Measurements from ENCODE around the gene MSI2. TPM values are rescaled to one million over a fixed set of nuclear protein-coding genes. Genes with fewer than 3 reads are reported as not detected.

The MSI2 gene
- total and polyA plus RNA-seq, 9 of the 15 experiments (the other 6 are each of a cell fraction or from before 2014, with no cell fraction given) = 4.6 to 61.8 (median 42.4) TPM

DNA sequence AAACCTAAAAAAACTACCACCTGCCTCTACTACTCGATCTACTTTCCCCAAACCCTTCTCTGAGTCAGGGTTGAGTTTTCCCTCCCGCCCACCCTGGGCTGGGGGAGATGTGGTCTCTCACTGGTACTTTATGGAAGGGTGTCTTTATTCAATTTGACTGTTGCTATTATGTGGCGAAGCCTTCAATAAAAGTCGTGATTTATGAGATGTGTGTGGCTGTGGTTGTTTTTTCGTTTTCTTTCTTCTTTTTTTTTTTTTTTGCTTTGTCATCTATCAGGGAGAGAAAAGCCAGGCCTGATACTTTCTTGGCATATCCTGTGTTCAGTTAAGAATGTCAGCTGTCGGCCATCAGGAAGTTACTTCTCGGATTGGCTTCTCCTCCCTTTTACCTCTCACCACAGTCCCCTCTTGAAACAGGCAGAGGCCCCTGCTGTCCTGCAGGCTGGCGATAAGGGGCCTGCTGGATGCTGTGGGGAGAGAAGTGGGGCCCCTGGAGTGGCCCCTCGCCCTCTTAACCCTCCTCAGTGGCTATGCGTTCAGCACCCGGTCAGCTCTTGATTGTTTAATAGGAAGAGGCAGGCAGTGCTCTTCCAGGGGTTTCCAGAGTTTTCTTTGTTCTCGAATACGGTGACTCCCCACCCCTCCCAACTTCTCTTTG lies 123.0 kb downstream of the MSI2 start (continued):
- TF ChIP-seq, protein P1, sequence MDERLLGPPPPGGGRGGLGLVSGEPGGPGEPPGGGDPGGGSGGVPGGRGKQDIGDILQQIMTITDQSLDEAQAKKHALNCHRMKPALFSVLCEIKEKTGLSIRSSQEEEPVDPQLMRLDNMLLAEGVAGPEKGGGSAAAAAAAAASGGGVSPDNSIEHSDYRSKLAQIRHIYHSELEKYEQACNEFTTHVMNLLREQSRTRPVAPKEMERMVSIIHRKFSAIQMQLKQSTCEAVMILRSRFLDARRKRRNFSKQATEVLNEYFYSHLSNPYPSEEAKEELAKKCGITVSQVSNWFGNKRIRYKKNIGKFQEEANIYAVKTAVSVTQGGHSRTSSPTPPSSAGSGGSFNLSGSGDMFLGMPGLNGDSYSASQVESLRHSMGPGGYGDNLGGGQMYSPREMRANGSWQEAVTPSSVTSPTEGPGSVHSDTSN (CRISPR knock-in tag; IDR thresholded peaks at IDR 0.05; ENCODE audit: low read depth) = no peak
- TF ChIP-seq, protein P1 (tag; conservative IDR thresholded peaks at IDR 0.05; ENCODE audit: low read depth) = peak; percentile 92
- TF ChIP-seq, protein P2, sequence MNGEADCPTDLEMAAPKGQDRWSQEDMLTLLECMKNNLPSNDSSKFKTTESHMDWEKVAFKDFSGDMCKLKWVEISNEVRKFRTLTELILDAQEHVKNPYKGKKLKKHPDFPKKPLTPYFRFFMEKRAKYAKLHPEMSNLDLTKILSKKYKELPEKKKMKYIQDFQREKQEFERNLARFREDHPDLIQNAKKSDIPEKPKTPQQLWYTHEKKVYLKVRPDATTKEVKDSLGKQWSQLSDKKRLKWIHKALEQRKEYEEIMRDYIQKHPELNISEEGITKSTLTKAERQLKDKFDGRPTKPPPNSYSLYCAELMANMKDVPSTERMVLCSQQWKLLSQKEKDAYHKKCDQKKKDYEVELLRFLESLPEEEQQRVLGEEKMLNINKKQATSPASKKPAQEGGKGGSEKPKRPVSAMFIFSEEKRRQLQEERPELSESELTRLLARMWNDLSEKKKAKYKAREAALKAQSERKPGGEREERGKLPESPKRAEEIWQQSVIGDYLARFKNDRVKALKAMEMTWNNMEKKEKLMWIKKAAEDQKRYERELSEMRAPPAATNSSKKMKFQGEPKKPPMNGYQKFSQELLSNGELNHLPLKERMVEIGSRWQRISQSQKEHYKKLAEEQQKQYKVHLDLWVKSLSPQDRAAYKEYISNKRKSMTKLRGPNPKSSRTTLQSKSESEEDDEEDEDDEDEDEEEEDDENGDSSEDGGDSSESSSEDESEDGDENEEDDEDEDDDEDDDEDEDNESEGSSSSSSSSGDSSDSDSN (IDR thresholded peaks at IDR 0.05; ENCODE audit: borderline replicate concordance in 1 of 2, low read depth in 2 of 2, low read length in 2 of 2) = 0 out of 4 replicates have a peak, but pooled peaks of 1 of the 2 experiments have one; percentile 68
- TF ChIP-seq PHB2 (IDR thresholded peaks at IDR 0.05; ENCODE audit: low read depth) = peak; percentile 78; the same call in 1 of the 2 replicates
- TF ChIP-seq TRIM28 (IDR thresholded peaks at IDR 0.05) = peak; percentile 70; the same call in 1 of the 2 replicates
- TF ChIP-seq, protein P3, sequence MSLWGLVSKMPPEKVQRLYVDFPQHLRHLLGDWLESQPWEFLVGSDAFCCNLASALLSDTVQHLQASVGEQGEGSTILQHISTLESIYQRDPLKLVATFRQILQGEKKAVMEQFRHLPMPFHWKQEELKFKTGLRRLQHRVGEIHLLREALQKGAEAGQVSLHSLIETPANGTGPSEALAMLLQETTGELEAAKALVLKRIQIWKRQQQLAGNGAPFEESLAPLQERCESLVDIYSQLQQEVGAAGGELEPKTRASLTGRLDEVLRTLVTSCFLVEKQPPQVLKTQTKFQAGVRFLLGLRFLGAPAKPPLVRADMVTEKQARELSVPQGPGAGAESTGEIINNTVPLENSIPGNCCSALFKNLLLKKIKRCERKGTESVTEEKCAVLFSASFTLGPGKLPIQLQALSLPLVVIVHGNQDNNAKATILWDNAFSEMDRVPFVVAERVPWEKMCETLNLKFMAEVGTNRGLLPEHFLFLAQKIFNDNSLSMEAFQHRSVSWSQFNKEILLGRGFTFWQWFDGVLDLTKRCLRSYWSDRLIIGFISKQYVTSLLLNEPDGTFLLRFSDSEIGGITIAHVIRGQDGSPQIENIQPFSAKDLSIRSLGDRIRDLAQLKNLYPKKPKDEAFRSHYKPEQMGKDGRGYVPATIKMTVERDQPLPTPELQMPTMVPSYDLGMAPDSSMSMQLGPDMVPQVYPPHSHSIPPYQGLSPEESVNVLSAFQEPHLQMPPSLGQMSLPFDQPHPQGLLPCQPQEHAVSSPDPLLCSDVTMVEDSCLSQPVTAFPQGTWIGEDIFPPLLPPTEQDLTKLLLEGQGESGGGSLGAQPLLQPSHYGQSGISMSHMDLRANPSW (CRISPR knock-in tag; IDR thresholded peaks at IDR 0.05) = no peak
- TF ChIP-seq, protein P4, sequence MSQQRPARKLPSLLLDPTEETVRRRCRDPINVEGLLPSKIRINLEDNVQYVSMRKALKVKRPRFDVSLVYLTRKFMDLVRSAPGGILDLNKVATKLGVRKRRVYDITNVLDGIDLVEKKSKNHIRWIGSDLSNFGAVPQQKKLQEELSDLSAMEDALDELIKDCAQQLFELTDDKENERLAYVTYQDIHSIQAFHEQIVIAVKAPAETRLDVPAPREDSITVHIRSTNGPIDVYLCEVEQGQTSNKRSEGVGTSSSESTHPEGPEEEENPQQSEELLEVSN (IDR thresholded peaks at IDR 0.05; ENCODE audit: borderline replicate concordance in 1 of 2, extremely low read depth in 1 of 2, insufficient read depth in 1 of 2, insufficient read length in 1 of 2, low read depth in 1 of 2, low read length in 1 of 2, poor library complexity in 1 of 2, severe bottlenecking in 1 of 2) = no peak
- TF ChIP-seq, protein P5, sequence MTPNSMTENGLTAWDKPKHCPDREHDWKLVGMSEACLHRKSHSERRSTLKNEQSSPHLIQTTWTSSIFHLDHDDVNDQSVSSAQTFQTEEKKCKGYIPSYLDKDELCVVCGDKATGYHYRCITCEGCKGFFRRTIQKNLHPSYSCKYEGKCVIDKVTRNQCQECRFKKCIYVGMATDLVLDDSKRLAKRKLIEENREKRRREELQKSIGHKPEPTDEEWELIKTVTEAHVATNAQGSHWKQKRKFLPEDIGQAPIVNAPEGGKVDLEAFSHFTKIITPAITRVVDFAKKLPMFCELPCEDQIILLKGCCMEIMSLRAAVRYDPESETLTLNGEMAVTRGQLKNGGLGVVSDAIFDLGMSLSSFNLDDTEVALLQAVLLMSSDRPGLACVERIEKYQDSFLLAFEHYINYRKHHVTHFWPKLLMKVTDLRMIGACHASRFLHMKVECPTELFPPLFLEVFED (CRISPR knock-in tag; conservative IDR thresholded peaks at IDR 0.05) = no peak
- TF ChIP-seq BHLHE40 (IDR thresholded peaks at IDR 0.05; ENCODE audit: low read length) = no peak
- TF ChIP-seq TAF15 (IDR thresholded peaks at IDR 0.05; ENCODE audit: low read depth, low read length) = no peak
- no peak for TF ChIP-seq ZNF282 (CRISPR knock-in tag; IDR thresholded peaks at IDR 0.05)
- TF ChIP-seq FOXJ3 (CRISPR knock-in tag; IDR thresholded peaks at IDR 0.05) = no peak
- no peak for TF ChIP-seq BRF1 (IDR thresholded peaks at IDR 0.05; ENCODE audit: borderline replicate concordance, extremely low read depth, insufficient read length)
- peak; percentile 87 for TF ChIP-seq SMARCC2 (IDR thresholded peaks at IDR 0.05; ENCODE audit: low read depth)
- TF ChIP-seq TGIF2 (CRISPR knock-in tag; IDR thresholded peaks at IDR 0.05) = no peak
- TF ChIP-seq ZNF584 (CRISPR knock-in tag; IDR thresholded peaks at IDR 0.05; ENCODE audit: low read depth) = no peak
- TF ChIP-seq MAFG (tag; conservative IDR thresholded peaks at IDR 0.05) = peak; percentile 97

Data from K562 (cell line).